Activated CD8-positive, alpha-beta memory T cell treated with anti-CD3 and anti-CD28 coated beads for 4 hours (primary cell): ENCODE data around the gene STX10.
A peak's percentile ranks its signal among the peaks of the same experiment; 100 is the strongest.
"Not testable (repeated sequence)": the region's sequence is repeated elsewhere in the genome, so short reads cannot be mapped to it uniquely, and the experiment has no call there.

ENCODE experiments used
- DNase-seq, 2 donors: peaks; one replicate each; pipeline ENCODE4 v3.0.0-alpha.2; 2020; ENCODE audit warnings: low read depth in 2 of 2

STX10 gene

GRCh38 chr19:13150187-13150930 lies at the start of gene STX10, which contains the start of gene IER2:
STX10 (minus strand) TSS chr19:13150375; CDS start chr19:13150173, 202 bp downstream.
IER2 (plus strand) TSS chr19:13150411; CDS start chr19:13153187, 2,776 bp downstream.
- peak; percentile 80 to 88 for DNase-seq

GRCh38 chr19:13198634-13199033 lies 48.5 kb upstream of the STX10 start:
- DNase-seq, result no peak

- no peak for DNase-seq
These were observed 45.5 kb upstream of the STX10 start for GRCh38 chr19:13195678-13196077.

GRCh38 chr19:13190781-13191540 lies 40.8 kb upstream of the STX10 start:
- DNase-seq, result no peak

- no peak for DNase-seq
These were observed 39.4 kb upstream of the STX10 start for GRCh38 chr19:13189600-13189999.

- DNase-seq, result no peak
These were observed 37.2 kb upstream of the STX10 start for GRCh38 chr19:13187419-13187818.

GRCh38 chr19:13186688-13187087 lies 36.5 kb upstream of the STX10 start:
- not testable (repeated sequence) for DNase-seq

- not testable (repeated sequence) for DNase-seq
These were observed 35.8 kb upstream of the STX10 start for GRCh38 chr19:13185763-13186657.

GRCh38 chr19:13184926-13185325 lies 34.8 kb upstream of the STX10 start:
- DNase-seq, result not testable (repeated sequence)

GRCh38 chr19:13181747-13182388 lies 31.7 kb upstream of the STX10 start:
- DNase-seq, result peak in 1 of 2 donors; percentile 38

- not testable (repeated sequence) for DNase-seq
These were observed 28.1 kb upstream of the STX10 start for GRCh38 chr19:13178291-13178690.

GRCh38 chr19:13177584-13177983 lies 27.4 kb upstream of the STX10 start:
- not testable (repeated sequence) for DNase-seq

GRCh38 chr19:13176345-13176744 lies 26.2 kb upstream of the STX10 start:
- DNase-seq, result no peak

GRCh38 chr19:13173139-13173737 lies 23.1 kb upstream of the STX10 start:
- DNase-seq, result no peak

- DNase-seq, result peak; percentile 63 to 73
These were observed 22.4 kb upstream of the STX10 start for GRCh38 chr19:13172346-13173138.

GRCh38 chr19:13171146-13171545 lies 21.0 kb upstream of the STX10 start:
- no peak for DNase-seq

GRCh38 chr19:13169769-13170168 lies 19.6 kb upstream of the STX10 start:
- no peak for DNase-seq

GRCh38 chr19:13166151-13166550 lies 16.0 kb upstream of the STX10 start:
- DNase-seq, result not testable (repeated sequence)

GRCh38 chr19:13165162-13165997 lies 15.2 kb upstream of the STX10 start:
- DNase-seq, result no peak
